T-helper 2 cell treated with Interferon-gamma antibody and Interleukin-4, amounts not matched to agents 5 μg/mL and 100 μg/mL, for 36 hours (primary cell): Measurements from ENCODE around the gene ALS2.
"Not testable (repeated sequence)": the region's sequence is repeated elsewhere in the genome, so short reads cannot be mapped to it uniquely, and the experiment has no call there.

Source experiments
- DNase-seq: peaks from one replicate; pipeline ENCODE4 v3.0.0; 2021; ENCODE audit warnings: low spot score
- H3K27ac Mint-ChIP-seq: one replicate; pipeline ENCODE4 v1.8.0; 2021; ENCODE audit warnings: mild to moderate bottlenecking, mixed read lengths
- H3K27me3 Mint-ChIP-seq: one replicate; pipeline ENCODE4 v1.8.0; 2021; ENCODE audit warnings: low read depth, mixed read lengths
- H3K36me3 Mint-ChIP-seq: one replicate; pipeline ENCODE4 v1.8.0; 2021; ENCODE audit warnings: low read depth, mixed read lengths
- H3K4me1 Mint-ChIP-seq: one replicate; pipeline ENCODE4 v1.8.0; 2021; ENCODE audit warnings: low read depth, mixed read lengths
- H3K4me3 Mint-ChIP-seq: one replicate; pipeline ENCODE4 v1.8.0; 2022; ENCODE audit warnings: mild to moderate bottlenecking, moderate library complexity, mixed read lengths
- H3K9me3 Mint-ChIP-seq: one replicate; pipeline ENCODE4 v1.8.0; 2021; ENCODE audit warnings: mixed read lengths

The ALS2 gene

GRCh38 chr2:201785135-201785534, 4.4 kb upstream of the ALS2 start:
- Mint-ChIP-seq H3K27me3 (peaks cover 21% of the 10 kb centered on the region), H3K4me3 (no peak overlapping the region), H3K36me3 (no peaks in the 10 kb centered on the region), H3K4me1 (peaks cover 11% of the 10 kb centered on the region), H3K27ac (no peak overlapping the region), H3K9me3 (no peaks in the 10 kb centered on the region)
- no peak for DNase-seq

DNA sequence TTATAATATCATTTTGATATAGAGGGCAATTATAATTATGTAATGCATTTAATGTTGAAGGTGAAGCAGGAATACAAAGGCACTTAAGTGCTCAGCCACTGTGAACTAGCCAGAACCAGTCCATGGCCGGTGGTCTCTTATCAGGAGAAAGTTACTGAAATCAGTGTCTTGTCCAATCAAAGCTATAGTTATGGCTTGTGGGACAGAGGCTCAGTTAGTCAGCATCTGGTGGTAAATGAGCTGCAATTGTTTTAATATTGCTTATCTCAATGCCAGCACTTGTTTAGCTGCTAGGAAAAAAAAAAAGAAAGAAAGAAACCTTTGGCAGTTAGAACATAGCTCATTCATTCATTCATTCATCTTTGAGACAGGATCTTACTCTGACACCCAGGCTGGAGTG, 3.8 kb upstream of the ALS2 start:
- no peak for DNase-seq
- H3K27me3 Mint-ChIP-seq: peaks cover 19% of the 10 kb centered on the region
- H3K36me3 Mint-ChIP-seq: no peaks in the 10 kb centered on the region
- H3K27ac Mint-ChIP-seq: no peak overlapping the region
- no peaks in the 10 kb centered on the region for H3K9me3 Mint-ChIP-seq
- H3K4me3 Mint-ChIP-seq: no peak overlapping the region
- H3K4me1 Mint-ChIP-seq: peaks cover 14% of the 10 kb centered on the region

DNA sequence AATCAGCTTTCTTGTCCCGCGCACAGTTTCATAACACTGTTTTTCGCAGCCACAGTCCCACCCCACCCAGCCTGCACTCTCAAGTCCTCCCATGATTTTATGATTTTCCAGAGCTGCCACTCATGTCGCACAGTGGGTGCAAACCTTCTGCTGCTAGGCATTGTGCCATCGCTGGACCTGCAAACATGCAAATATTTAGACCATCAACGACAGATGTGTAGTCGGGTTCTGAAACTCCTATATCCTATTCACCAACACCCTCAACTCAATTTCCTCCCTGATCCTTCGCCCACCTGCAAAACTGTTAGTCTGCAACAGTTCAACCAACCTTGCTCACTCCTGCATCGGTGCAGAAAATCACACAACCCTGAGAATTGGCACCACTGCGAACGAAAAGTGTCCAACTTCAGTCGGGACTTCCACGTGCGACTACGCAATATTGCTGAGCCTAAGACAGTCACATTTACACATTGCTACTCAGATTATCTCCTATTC, 871 bp upstream of the ALS2 start:
- H3K9me3 Mint-ChIP-seq: no peaks in the 10 kb centered on the region
- H3K4me1 Mint-ChIP-seq: peaks cover 11% of the 10 kb centered on the region
- H3K36me3 Mint-ChIP-seq: no peaks in the 10 kb centered on the region
- H3K27me3 Mint-ChIP-seq: peaks cover 10% of the 10 kb centered on the region
- DNase-seq: no peak
- H3K4me3 Mint-ChIP-seq: peak overlapping the region; percentile 99
- peak overlapping the region; percentile 98 for H3K27ac Mint-ChIP-seq

GRCh38 chr2:201779901-201780673, 646 bp downstream of the ALS2 start:
- H3K27ac Mint-ChIP-seq: peak overlapping the region; percentile 79
- H3K36me3 Mint-ChIP-seq: no peaks in the 10 kb centered on the region
- H3K4me1 Mint-ChIP-seq: peaks cover 11% of the 10 kb centered on the region
- peak overlapping the region; percentile 99 for H3K4me3 Mint-ChIP-seq
- peaks cover 10% of the 10 kb centered on the region for H3K27me3 Mint-ChIP-seq
- DNase-seq: no peak
- no peaks in the 10 kb centered on the region for H3K9me3 Mint-ChIP-seq

DNA sequence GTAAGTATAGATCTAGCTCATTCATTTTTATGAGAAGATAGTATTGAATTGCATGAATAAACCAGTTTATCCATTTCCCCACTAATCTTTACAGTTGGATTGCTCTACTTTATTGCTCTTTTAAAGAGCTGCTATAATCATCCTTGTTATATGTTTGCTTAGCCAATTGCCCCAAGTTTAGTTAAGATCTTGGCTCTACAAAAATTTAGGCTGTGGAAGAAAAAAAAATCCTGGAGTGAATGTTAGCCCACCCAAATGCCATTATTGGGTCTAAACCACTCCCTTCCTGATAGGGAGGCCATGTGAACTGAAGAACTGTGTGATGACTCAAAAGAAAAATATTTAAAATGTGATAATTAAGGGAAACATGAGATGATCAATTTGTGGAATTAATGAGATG, 2.9 kb downstream of the ALS2 start:
- Mint-ChIP-seq H3K4me3 (no peak overlapping the region), H3K27ac (no peak overlapping the region), H3K4me1 (peaks cover 15% of the 10 kb centered on the region), H3K27me3 (peaks cover 4% of the 10 kb centered on the region), H3K9me3 (no peaks in the 10 kb centered on the region), H3K36me3 (no peaks in the 10 kb centered on the region)
- no peak for DNase-seq

DNA sequence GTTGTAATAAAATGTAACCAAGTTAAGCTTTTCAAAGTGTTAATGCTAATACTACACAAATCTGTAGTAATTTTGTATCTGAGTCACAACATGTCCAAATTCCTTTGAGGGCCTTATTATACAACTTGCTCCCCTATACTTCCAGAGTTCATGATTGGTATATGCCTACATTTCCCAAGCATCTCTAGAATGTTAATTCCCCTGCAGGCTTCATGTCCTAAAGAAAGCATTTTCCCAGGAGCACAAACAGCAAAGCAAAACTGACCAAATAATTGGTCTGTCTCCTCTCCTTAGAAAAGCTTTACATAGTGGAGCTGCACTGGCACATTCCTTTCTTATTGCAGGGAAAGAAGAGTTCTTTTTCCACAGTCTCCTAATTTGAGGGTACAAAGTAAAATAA, 3.7 kb downstream of the ALS2 start:
- H3K4me1 Mint-ChIP-seq: peaks cover 15% of the 10 kb centered on the region
- H3K4me3 Mint-ChIP-seq: no peak overlapping the region
- H3K9me3 Mint-ChIP-seq: no peaks in the 10 kb centered on the region
- no peak overlapping the region for H3K27ac Mint-ChIP-seq
- no peaks in the 10 kb centered on the region for H3K36me3 Mint-ChIP-seq
- no peaks in the 10 kb centered on the region for H3K27me3 Mint-ChIP-seq
- DNase-seq: no peak

GRCh38 chr2:201775326-201775725, 5.4 kb downstream of the ALS2 start:
- Mint-ChIP-seq H3K27me3 (peaks cover 2% of the 10 kb centered on the region), H3K4me1 (peaks cover 9% of the 10 kb centered on the region), H3K9me3 (no peaks in the 10 kb centered on the region), H3K27ac (no peak overlapping the region), H3K4me3 (no peak overlapping the region), H3K36me3 (no peaks in the 10 kb centered on the region)
- DNase-seq: no peak

GRCh38 chr2:201774546-201774945, 6.2 kb downstream of the ALS2 start:
- H3K27ac Mint-ChIP-seq: no peak overlapping the region
- no peak for DNase-seq
- no peak overlapping the region for H3K4me3 Mint-ChIP-seq
- H3K36me3 Mint-ChIP-seq: no peaks in the 10 kb centered on the region
- no peaks in the 10 kb centered on the region for H3K9me3 Mint-ChIP-seq
- H3K4me1 Mint-ChIP-seq: peaks cover 5% of the 10 kb centered on the region
- H3K27me3 Mint-ChIP-seq: peaks cover 2% of the 10 kb centered on the region

DNA sequence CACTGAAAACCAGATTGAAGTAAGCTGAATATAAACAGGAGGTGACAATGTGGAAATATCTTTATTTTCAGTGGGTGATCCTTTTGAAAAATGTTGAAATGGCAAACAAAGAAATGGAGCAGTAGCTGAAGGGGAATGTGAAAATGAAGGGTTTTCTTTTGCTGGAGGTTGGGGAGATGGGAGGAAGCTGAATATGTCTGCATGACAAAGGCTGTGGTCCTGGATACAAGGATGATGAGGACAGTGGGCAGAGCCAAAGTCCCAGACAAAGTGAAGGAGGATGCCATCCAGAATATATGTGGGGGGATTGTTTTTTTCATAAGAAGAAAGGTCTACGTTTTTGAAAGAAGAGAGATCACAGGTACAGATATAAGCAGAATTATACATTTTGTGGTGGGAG, 6.7 kb downstream of the ALS2 start:
- Mint-ChIP-seq H3K4me3 (no peak overlapping the region), H3K4me1 (peaks cover 5% of the 10 kb centered on the region), H3K27ac (no peak overlapping the region), H3K36me3 (no peaks in the 10 kb centered on the region), H3K27me3 (peaks cover 2% of the 10 kb centered on the region), H3K9me3 (no peaks in the 10 kb centered on the region)
- DNase-seq: no peak

GRCh38 chr2:201769666-201770373, 10.9 kb downstream of the ALS2 start:
- H3K4me3 Mint-ChIP-seq: no peak overlapping the region
- peaks cover 2% of the 10 kb centered on the region for H3K27me3 Mint-ChIP-seq
- no peak for DNase-seq
- H3K4me1 Mint-ChIP-seq: peaks cover 4% of the 10 kb centered on the region
- no peaks in the 10 kb centered on the region for H3K9me3 Mint-ChIP-seq
- no peak overlapping the region for H3K27ac Mint-ChIP-seq
- H3K36me3 Mint-ChIP-seq: peaks cover 4% of the 10 kb centered on the region

DNA sequence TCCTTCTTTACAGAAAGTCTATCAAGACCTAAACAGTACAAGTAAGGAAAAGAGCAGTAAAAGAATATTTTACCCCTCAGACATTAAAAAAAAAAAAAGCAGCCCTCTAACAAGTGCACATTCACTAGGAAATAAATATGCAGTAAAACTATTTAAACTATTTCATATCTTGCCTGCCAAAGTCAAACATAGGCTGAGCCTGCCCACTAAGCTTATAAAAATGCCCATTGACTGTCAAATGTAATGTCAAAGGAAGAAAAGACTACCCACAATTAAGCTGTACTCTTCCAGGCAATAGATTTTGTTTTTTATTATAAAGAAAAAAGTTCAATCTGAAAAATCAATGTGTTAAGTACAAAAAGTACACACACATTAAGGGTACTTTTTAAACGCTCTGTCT, 11.8 kb downstream of the ALS2 start:
- H3K27me3 Mint-ChIP-seq: peaks cover 2% of the 10 kb centered on the region
- no peak overlapping the region for H3K27ac Mint-ChIP-seq
- H3K4me1 Mint-ChIP-seq: peaks cover under 1% of the 10 kb centered on the region
- H3K9me3 Mint-ChIP-seq: no peaks in the 10 kb centered on the region
- peaks cover 6% of the 10 kb centered on the region for H3K36me3 Mint-ChIP-seq
- no peak for DNase-seq
- no peak overlapping the region for H3K4me3 Mint-ChIP-seq

DNA sequence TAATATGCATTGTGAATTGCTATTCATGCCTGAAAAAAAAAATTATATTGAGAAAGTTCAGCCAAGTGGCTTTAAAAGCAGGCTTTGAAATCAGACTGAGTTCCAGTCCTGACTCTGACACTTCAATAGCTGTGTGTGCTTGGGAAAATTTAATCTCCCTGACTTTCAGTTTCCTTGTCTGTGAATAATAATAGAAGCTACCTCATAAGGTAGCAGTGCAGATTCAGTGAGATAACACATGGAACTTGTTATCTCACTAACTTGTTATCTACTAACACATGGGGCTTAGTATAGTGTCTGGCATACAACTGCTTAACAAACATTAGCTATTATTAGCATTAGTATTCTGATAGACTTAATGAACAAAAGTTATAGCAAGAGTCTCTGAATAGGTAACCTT, 14.9 kb downstream of the ALS2 start:
- Mint-ChIP-seq H3K27me3 (peaks cover 2% of the 10 kb centered on the region), H3K9me3 (no peaks in the 10 kb centered on the region), H3K4me3 (no peak overlapping the region), H3K27ac (no peak overlapping the region), H3K4me1 (no peaks in the 10 kb centered on the region), H3K36me3 (peaks cover 12% of the 10 kb centered on the region)
- no peak for DNase-seq

DNA sequence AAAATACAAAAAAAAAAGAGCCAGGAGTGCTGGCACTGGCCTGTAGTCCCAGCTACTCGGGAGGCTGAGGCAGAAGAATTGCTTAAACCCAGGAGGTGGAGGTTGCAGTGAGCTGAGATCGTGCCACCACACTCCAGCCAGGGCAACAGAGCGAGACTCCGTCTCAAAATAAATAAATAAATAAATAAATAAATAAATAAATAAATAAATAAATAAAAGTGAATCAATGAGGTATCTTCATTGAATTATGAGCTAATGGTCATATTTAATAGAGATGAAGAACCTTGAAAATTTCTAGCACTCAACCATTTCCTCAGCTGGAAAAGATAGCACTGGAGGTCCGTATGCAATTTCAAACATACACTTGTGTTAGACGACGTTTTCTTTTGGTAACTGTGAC, 16.3 kb downstream of the ALS2 start:
- not testable (repeated sequence) for DNase-seq, H3K4me1 Mint-ChIP-seq, H3K4me3 Mint-ChIP-seq, H3K27ac Mint-ChIP-seq, H3K27me3 Mint-ChIP-seq, H3K9me3 Mint-ChIP-seq
- H3K36me3 Mint-ChIP-seq: peaks cover 12% of the 10 kb centered on the region

DNA sequence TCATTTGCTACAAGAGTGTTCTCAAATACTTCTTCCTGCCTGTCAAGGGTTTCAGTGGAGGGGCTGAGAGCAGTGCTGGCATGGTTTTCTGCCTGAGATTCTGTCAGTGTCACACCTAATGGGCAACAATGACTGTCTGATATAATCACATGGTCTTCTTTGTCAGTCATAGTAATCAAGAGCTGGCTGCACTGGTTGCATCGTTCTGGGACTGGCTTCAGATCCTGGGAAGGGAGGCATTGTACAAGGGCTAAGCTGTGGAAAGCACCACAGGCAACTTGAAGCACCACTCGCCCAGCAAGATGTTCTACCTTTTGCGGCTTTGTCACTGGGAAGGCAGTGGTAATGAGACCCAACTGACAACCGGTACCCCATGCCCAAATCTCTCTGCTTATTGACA, 19.6 kb downstream of the ALS2 start:
- Mint-ChIP-seq H3K9me3 (no peaks in the 10 kb centered on the region), H3K4me3 (no peak overlapping the region), H3K27me3 (no peaks in the 10 kb centered on the region), H3K4me1 (no peaks in the 10 kb centered on the region), H3K36me3 (peaks cover 8% of the 10 kb centered on the region), H3K27ac (no peak overlapping the region)
- no peak for DNase-seq
